Fibroblast of the aortic adventitia (primary cell): ENCODE data around the gene OR10A3. TPM values are rescaled to one million over a fixed set of nuclear protein-coding genes. Genes with fewer than 3 reads are reported as not detected.
"Not testable (repeated sequence)": the region's sequence is repeated elsewhere in the genome, so short reads cannot be mapped to it uniquely, and the experiment has no call there.

Experiments
- DNase-seq: peaks from one replicate; pipeline ENCODE4 v3.0.0-alpha.2; 2010; ENCODE audit warnings: low read depth
- H3K4me3 ChIP-seq: 2 replicates; pipeline ENCODE4 v1.5.1; 2011; ENCODE audit warnings: low read depth, mild to moderate bottlenecking, control low read depth, low read length, moderate library complexity
- CTCF ChIP-seq: IDR thresholded peaks from 2 replicates; pipeline ENCODE4 v1.5.1; 2011; ENCODE audit warnings: mild to moderate bottlenecking, low read length, control low read depth, inconsistent platforms; ENCODE audit not compliant: insufficient read depth
- total RNA-seq: library from RNA; depleted of rRNA; stranded (reverse); fragments of >200 nt; gene quantifications from 2 replicates; pipeline ENCODE4 v1.2.3, GENCODE V29; 2012; ENCODE audit warnings: low replicate concordance

The OR10A3 gene
- 0.09 TPM in 1 of 2 replicates, not detected in the other for total RNA-seq

GRCh38 chr11:7941608-7942007 lies at the start of gene OR10A3:
Gene OR10A3, minus strand, starts transcription at chr11:7941708. Its CDS starts 2,188 bp downstream, at chr11:7939520.
- no peak for DNase-seq
- H3K4me3 ChIP-seq, result no peak within 1 kb of the TSS
- TF ChIP-seq CTCF, result no peak

- H3K4me3 ChIP-seq, result peak overlapping the region; percentile 78
- not testable (repeated sequence) for DNase-seq
These were observed 46.0 kb upstream of the OR10A3 start for GRCh38 chr11:7987560-7987883.

GRCh38 chr11:7986768-7987559 lies 45.5 kb upstream of the OR10A3 start, which contains the start of gene EIF3F:
Gene EIF3F, plus strand, starts transcription at chr11:7987337. Its CDS starts 16 bp downstream, at chr11:7987353.
- DNase-seq, result peak; percentile 100
- peak; percentile 80 for TF ChIP-seq CTCF

GRCh38 chr11:7983832-7984590 lies 42.5 kb upstream of the OR10A3 start:
- no peak for DNase-seq
- TF ChIP-seq CTCF, result no peak
- no peak overlapping the region for H3K4me3 ChIP-seq

More at GRCh38 chr11:7986768-7987559, 45.5 kb upstream of the OR10A3 start, which contains the start of gene EIF3F:
- H3K4me3 ChIP-seq, result peak within 1 kb of the TSS; percentile 78

GRCh38 chr11:7982582-7983119 lies 41.1 kb upstream of the OR10A3 start:
- no peak for TF ChIP-seq CTCF
- H3K4me3 ChIP-seq, result no peak overlapping the region
- DNase-seq, result no peak

- no peak for TF ChIP-seq CTCF
- no peak overlapping the region for H3K4me3 ChIP-seq
- no peak for DNase-seq
These were observed 40.2 kb upstream of the OR10A3 start for GRCh38 chr11:7981619-7982157.
